Esophagus squamous epithelium (tissue), 4 donors: ENCODE results near the gene DDX51.

Experiments used
- POLR2A ChIP-seq, 4 donors: fragments of 450-650 bp; IDR thresholded peaks; one replicate each; pipeline ENCODE4 v1.6.1; 2017; ENCODE audit warnings: antibody characterized with exemption in 4 of 4, mild to moderate bottlenecking in 4 of 4, moderate library complexity in 3 of 4
- TF ChIP-seq, protein P1 (sequence below), 6 experiments: fragments of 450-650 bp in 4 of 6; fragments of 200-600 bp in 2 of 6; sonication (generic) in 2 of 6; IDR thresholded peaks; one replicate each; pipeline ENCODE4 v1.5.1; 2016 to 2019; ENCODE audit warnings: antibody characterized with exemption in 6 of 6, mild to moderate bottlenecking in 4 of 6, moderate library complexity in 4 of 6

DNA sequence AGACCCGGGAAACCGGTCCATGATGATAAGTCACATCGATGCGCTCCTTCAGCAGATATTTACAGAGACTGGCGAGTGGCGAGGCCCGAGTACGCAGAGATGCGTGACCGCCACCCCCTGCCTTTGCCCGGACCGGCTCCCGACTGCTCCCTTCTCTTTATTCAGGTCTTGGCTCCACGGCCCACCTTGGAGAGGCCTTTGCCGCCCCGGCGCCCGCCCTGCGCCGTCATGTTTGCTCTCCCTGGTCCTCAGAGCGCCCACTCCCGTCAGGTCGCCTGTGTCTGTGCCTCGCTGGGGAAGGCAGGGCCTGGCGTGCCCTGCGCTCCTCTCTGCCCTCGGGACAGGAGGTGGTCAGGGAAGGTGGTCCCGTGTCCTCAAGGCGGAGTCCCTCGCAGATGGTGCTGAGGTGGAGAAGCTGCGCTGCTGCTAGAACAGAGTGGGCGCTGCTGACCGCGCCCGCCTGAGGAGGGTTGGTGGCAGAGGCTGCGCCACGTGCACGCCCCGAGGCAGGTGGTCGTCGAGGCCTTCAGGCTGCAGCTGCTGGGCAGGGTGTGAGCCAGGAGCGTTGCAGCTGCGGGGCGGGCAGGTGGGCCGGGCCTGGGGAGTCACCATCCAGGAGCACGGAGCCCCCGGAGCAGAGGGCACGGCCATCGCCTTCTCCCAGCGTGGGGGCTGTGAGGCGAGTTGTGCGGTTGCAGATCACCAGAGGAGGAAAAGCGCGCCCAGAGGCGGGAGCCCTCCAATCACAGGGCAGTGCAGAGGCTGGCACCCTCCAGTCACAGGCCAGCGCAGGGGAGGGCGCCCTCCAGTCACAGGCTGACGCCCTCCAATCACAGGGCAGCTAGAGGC lies 27.2 kb downstream of the DDX51 start:
- TF ChIP-seq, protein P1, sequence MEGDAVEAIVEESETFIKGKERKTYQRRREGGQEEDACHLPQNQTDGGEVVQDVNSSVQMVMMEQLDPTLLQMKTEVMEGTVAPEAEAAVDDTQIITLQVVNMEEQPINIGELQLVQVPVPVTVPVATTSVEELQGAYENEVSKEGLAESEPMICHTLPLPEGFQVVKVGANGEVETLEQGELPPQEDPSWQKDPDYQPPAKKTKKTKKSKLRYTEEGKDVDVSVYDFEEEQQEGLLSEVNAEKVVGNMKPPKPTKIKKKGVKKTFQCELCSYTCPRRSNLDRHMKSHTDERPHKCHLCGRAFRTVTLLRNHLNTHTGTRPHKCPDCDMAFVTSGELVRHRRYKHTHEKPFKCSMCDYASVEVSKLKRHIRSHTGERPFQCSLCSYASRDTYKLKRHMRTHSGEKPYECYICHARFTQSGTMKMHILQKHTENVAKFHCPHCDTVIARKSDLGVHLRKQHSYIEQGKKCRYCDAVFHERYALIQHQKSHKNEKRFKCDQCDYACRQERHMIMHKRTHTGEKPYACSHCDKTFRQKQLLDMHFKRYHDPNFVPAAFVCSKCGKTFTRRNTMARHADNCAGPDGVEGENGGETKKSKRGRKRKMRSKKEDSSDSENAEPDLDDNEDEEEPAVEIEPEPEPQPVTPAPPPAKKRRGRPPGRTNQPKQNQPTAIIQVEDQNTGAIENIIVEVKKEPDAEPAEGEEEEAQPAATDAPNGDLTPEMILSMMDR (IDR thresholded peaks at IDR 0.05), result no peak
- no peak for TF ChIP-seq POLR2A (IDR thresholded peaks at IDR 0.05)
